Measurements from ENCODE around the gene COL16A1. TPM values are rescaled to one million over a fixed set of nuclear protein-coding genes. Genes with fewer than 3 reads are reported as not detected.

Gene COL16A1
- total and polyA plus RNA-seq, 4 donors, result 0.43 to 3.8 (median 2.3) TPM

GRCh38 chr1:31748365-31748764, 44.5 kb upstream of the COL16A1 start:
- H3K9ac ChIP-seq (ENCODE audit: low read depth in 1 of 2, low read length in 2 of 2), result no peak overlapping the region
- no peaks in the 10 kb centered on the region for H3K27me3 ChIP-seq (ENCODE audit: control insufficient read depth in 4 of 4, insufficient read depth in 4 of 4, low read length in 3 of 4)
- H3K4me1 ChIP-seq (ENCODE audit: control insufficient read depth in 4 of 4, insufficient read depth in 4 of 4, low read length in 3 of 4), result peaks cover under 1 to 9% (median 3%) of the 10 kb centered on the region in 4 donors
- TF ChIP-seq HNF4A (conservative IDR thresholded peaks at IDR 0.05) (no peak), MAX (IDR thresholded peaks at IDR 0.05) (no peak), FOXA2 (IDR thresholded peaks at IDR 0.05) (no peak), REST (IDR thresholded peaks at IDR 0.05) (no peak), TAF1 (conservative IDR thresholded peaks at IDR 0.05) (no peak), JUND (IDR thresholded peaks at IDR 0.05) (no peak), ZBTB33 (IDR thresholded peaks at IDR 0.05) (no peak), FOXA1 (IDR thresholded peaks at IDR 0.05) (no peak), SP1 (IDR thresholded peaks at IDR 0.05) (no peak), EGR1 (IDR thresholded peaks at IDR 0.05; ENCODE audit: low read depth in 2 of 2) (no peak), YY1 (IDR thresholded peaks at IDR 0.05) (no peak), ATF3 (IDR thresholded peaks at IDR 0.05) (no peak)
- no peaks in the 10 kb centered on the region for H3K36me3 ChIP-seq (ENCODE audit: control insufficient read depth in 4 of 4, insufficient read depth in 3 of 4, low read depth in 1 of 4, low read length in 3 of 4)
- no peak overlapping the region for H3K4me3 ChIP-seq (ENCODE audit: low read depth in 1 of 3, low read length in 3 of 3)
- DNase-seq (ENCODE audit: low spot score), result no peak
- H3K27ac ChIP-seq (ENCODE audit: low read depth in 1 of 2, low read length in 2 of 2), result no peak overlapping the region
- no peaks in the 10 kb centered on the region for H3K9me3 ChIP-seq (ENCODE audit: control insufficient read depth in 4 of 4, low read length in 3 of 4)
- WGBS, result 79% methylated on average over 4 of the region's 4 CpGs

- H3K27ac ChIP-seq (ENCODE audit: low read depth in 1 of 2, low read length in 2 of 2), result no peak overlapping the region
- WGBS, result 86% methylated on average over 1 of the region's 1 CpG
- TF ChIP-seq SP1 (IDR thresholded peaks at IDR 0.05) (no peak), ZBTB33 (IDR thresholded peaks at IDR 0.05) (no peak), CTCF (IDR thresholded peaks at IDR 0.05; ENCODE audit: low read depth, low read length, missing input control) (no peak), RAD21 (IDR thresholded peaks at IDR 0.05) (no peak), YY1 (IDR thresholded peaks at IDR 0.05) (no peak), JUND (IDR thresholded peaks at IDR 0.05) (no peak), HNF4A (conservative IDR thresholded peaks at IDR 0.05) (no peak), TAF1 (conservative IDR thresholded peaks at IDR 0.05) (no peak), NR2F2 (IDR thresholded peaks at IDR 0.05) (no peak), FOXA2 (IDR thresholded peaks at IDR 0.05) (no peak), RXRA (IDR thresholded peaks at IDR 0.05) (no peak), FOXA1 (IDR thresholded peaks at IDR 0.05) (no peak), HNF4G (IDR thresholded peaks at IDR 0.05) (no peak), REST (IDR thresholded peaks at IDR 0.05) (no peak), ATF3 (IDR thresholded peaks at IDR 0.05) (no peak), EGR1 (IDR thresholded peaks at IDR 0.05; ENCODE audit: low read depth in 2 of 2) (no peak), GABPA (IDR thresholded peaks at IDR 0.05 in 1 of 2, conservative IDR thresholded peaks at IDR 0.05 in 1 of 2) (no peak)
Observed at GRCh38 chr1:31747304-31747703, 43.5 kb upstream of the COL16A1 start.

More at GRCh38 chr1:31747304-31747703, 43.5 kb upstream of the COL16A1 start:
- Histone ChIP-seq H3K36me3 (ENCODE audit: control insufficient read depth in 4 of 4, insufficient read depth in 3 of 4, low read depth in 1 of 4, low read length in 3 of 4) (no peaks in the 10 kb centered on the region), H3K9ac (ENCODE audit: low read depth in 1 of 2, low read length in 2 of 2) (no peak overlapping the region), H3K9me3 (ENCODE audit: control insufficient read depth in 4 of 4, low read length in 3 of 4) (no peaks in the 10 kb centered on the region), H3K4me3 (ENCODE audit: low read depth in 1 of 3, low read length in 3 of 3) (no peak overlapping the region), H3K4me1 (ENCODE audit: control insufficient read depth in 4 of 4, insufficient read depth in 4 of 4, low read length in 3 of 4) (peaks cover 0 to 7% (median 3%) of the 10 kb centered on the region in 4 donors), H3K27me3 (ENCODE audit: control insufficient read depth in 4 of 4, insufficient read depth in 4 of 4, low read length in 3 of 4) (no peaks in the 10 kb centered on the region)
- DNase-seq (ENCODE audit: low spot score), result no peak

Data from liver (tissue), 9 donors.